H1 (cell line): ENCODE results near the gene ZNF75A. TPM values are rescaled to one million over a fixed set of nuclear protein-coding genes. Genes with fewer than 3 reads are reported as not detected.

ENCODE experiments used
- CTCF ChIA-PET: fragments of 300-600 bp; sonication (Branson Sonifier 250); formaldehyde crosslinking; loops from one replicate; lab custom pipeline; 2021; ENCODE audit not compliant: partially characterized antibody; lab: Charles Lee
- POLR2A ChIA-PET: fragments of 300-600 bp; sonication (Branson Sonifier 250); formaldehyde crosslinking; loops from one replicate; lab custom pipeline; 2021; ENCODE audit warnings: inconsistent platforms; ENCODE audit not compliant: partially characterized antibody; lab: Charles Lee
- DNase-seq, 2 experiments: peaks; one replicate each; pipeline versions ENCODE4 v3.0.0 to v3.0.0-alpha.2; 2010 to 2022; ENCODE audit warnings: low spot score in 2 of 2, low read depth in 1 of 2, mixed read lengths in 1 of 2
- FAIRE-seq: peaks from 2 replicates; lab custom pipeline; 2011; peaks lifted over from hg19 to GRCh38; lab: Jason Lieb, UNC
- H2AFZ ChIP-seq: 2 replicates; pipeline ENCODE4 v1.8.1; 2012; ENCODE audit warnings: low read length, inconsistent platforms
- H2AK5ac ChIP-seq: 2 replicates; pipeline ENCODE4 v1.6.1; 2013; ENCODE audit warnings: low read depth, low read length
- H2BK120ac ChIP-seq: replicated peaks from 2 replicates; pipeline ENCODE3; 2013; ENCODE audit warnings: low read depth, low read length, inconsistent platforms
- H2BK12ac ChIP-seq: 2 replicates; pipeline ENCODE4 v1.6.1; 2013; ENCODE audit warnings: low read depth, low read length
- H2BK15ac ChIP-seq: 2 replicates; pipeline ENCODE4 v1.6.1; 2013; ENCODE audit warnings: low read length
- H2BK20ac ChIP-seq: 2 replicates; pipeline ENCODE4 v1.6.1; 2013; ENCODE audit warnings: low read length
- H2BK5ac ChIP-seq: 2 replicates; pipeline ENCODE4 v1.6.1; 2013; ENCODE audit warnings: low read depth, low read length
- H3K14ac ChIP-seq: 2 replicates; pipeline ENCODE4 v1.6.1; 2013; ENCODE audit warnings: inconsistent platforms; ENCODE audit not compliant: insufficient read length
- H3K18ac ChIP-seq: 2 replicates; pipeline ENCODE4 v1.6.1; 2013; ENCODE audit warnings: low read length; ENCODE audit errors: extremely low read depth
- H3K23ac ChIP-seq: 2 replicates; pipeline ENCODE4 v1.6.1; 2013; ENCODE audit warnings: inconsistent platforms; ENCODE audit not compliant: insufficient read length
- H3K23me2 ChIP-seq: 2 replicates; pipeline ENCODE4 v1.6.1; 2013; ENCODE audit warnings: low read depth, low read length
- H3K27ac ChIP-seq: 2 replicates; pipeline ENCODE4 v1.6.1; 2011; ENCODE audit warnings: low read depth, low read length, inconsistent platforms
- H3K27me3 ChIP-seq, 4 experiments: replicated peaks in 1 of 4; 1 replicate in 1 of 4; 2 replicates in 3 of 4; pipeline versions ENCODE4 v1.6.1 to v1.8.1; 2011 to 2013; ENCODE audit warnings: low read length in 3 of 4, mild to moderate bottlenecking in 3 of 4, inconsistent platforms in 2 of 4, mixed read lengths in 2 of 4, moderate library complexity in 1 of 4; ENCODE audit not compliant: control insufficient read depth in 3 of 4, insufficient read depth in 3 of 4; ENCODE audit errors: extremely low read depth in 1 of 4
- H3K36me3 ChIP-seq, 4 experiments: 2 replicates each; pipeline versions ENCODE4 v1.6.1 to v1.8.1; 2011 to 2013; ENCODE audit warnings: mild to moderate bottlenecking in 4 of 4, low read length in 3 of 4, moderate library complexity in 2 of 4, control low read depth in 1 of 4, inconsistent platforms in 1 of 4; ENCODE audit not compliant: insufficient read depth in 4 of 4, control insufficient read depth in 2 of 4
- H3K4ac ChIP-seq: replicated peaks from 2 replicates; pipeline ENCODE3; 2013; ENCODE audit warnings: low read length, low read depth, mixed read lengths, inconsistent platforms; ENCODE audit not compliant: insufficient read length
- H3K4me1 ChIP-seq, 4 experiments: replicated peaks in 1 of 4; 1 replicate in 1 of 4; 2 replicates in 3 of 4; pipeline versions ENCODE4 v1.6.1 to v1.8.1; 2011 to 2013; ENCODE audit warnings: low read length in 3 of 4, inconsistent platforms in 2 of 4, mixed read lengths in 1 of 4; ENCODE audit not compliant: insufficient read depth in 4 of 4, control insufficient read depth in 3 of 4
- H3K4me2 ChIP-seq, 2 experiments: 2 replicates each; pipeline versions ENCODE4 v1.6.1 to v1.8.1; 2011 to 2013; ENCODE audit warnings: low read depth in 2 of 2, low read length in 2 of 2, control low read depth in 1 of 2, inconsistent platforms in 1 of 2, mild to moderate bottlenecking in 1 of 2; ENCODE audit not compliant: insufficient read depth in 1 of 2
- H3K4me3 ChIP-seq, 4 experiments: fragments of 200-600, 300-600 bp in 1 of 4; sonication (generic), shearing (Covaris generic), sonication (Bioruptor Twin) in 1 of 4; 2 replicates each; pipeline versions ENCODE4 v1.5.1 to v1.8.1; 2011 to 2016; ENCODE audit warnings: low read length in 4 of 4, low read depth in 3 of 4, control low read depth in 2 of 4, inconsistent platforms in 2 of 4, mild to moderate bottlenecking in 2 of 4, mixed read lengths in 1 of 4, moderate library complexity in 1 of 4; ENCODE audit not compliant: insufficient read depth in 2 of 4; ENCODE audit errors: extremely low read depth in 1 of 4
- H3K56ac ChIP-seq: replicated peaks from 2 replicates; pipeline ENCODE3; 2013; ENCODE audit warnings: low read depth, mild to moderate bottlenecking, mixed read lengths, low read length, inconsistent platforms; ENCODE audit not compliant: insufficient read length
- H3K79me1 ChIP-seq: 2 replicates; pipeline ENCODE4 v1.6.1; 2013; ENCODE audit warnings: low read depth, low read length, control low read depth
- H3K79me2 ChIP-seq, 2 experiments: 2 replicates each; pipeline versions ENCODE4 v1.6.1 to v1.8.1; 2012 to 2013; ENCODE audit warnings: low read length in 2 of 2, mild to moderate bottlenecking in 2 of 2, inconsistent platforms in 1 of 2; ENCODE audit not compliant: insufficient read depth in 2 of 2, control insufficient read depth in 1 of 2
- H3K9ac ChIP-seq, 4 experiments: replicated peaks in 1 of 4; 1 replicate in 1 of 4; 2 replicates in 3 of 4; pipeline versions ENCODE4 v1.6.1 to v1.8.1; 2011 to 2013; ENCODE audit warnings: low read depth in 3 of 4, low read length in 3 of 4, control low read depth in 2 of 4, mild to moderate bottlenecking in 2 of 4, moderate library complexity in 2 of 4, inconsistent platforms in 1 of 4; ENCODE audit errors: extremely low read depth in 1 of 4
- H3K9me3 ChIP-seq, 2 experiments: 2 replicates each; pipeline versions ENCODE4 v1.6.1 to v1.8.1; 2012 to 2013; ENCODE audit warnings: mild to moderate bottlenecking in 2 of 2, moderate library complexity in 2 of 2, control low read depth in 1 of 2, inconsistent platforms in 1 of 2, low read depth in 1 of 2, low read length in 1 of 2, mixed read lengths in 1 of 2; ENCODE audit not compliant: insufficient read depth in 2 of 2
- H4K20me1 ChIP-seq, 2 experiments: replicated peaks in 1 of 2; 2 replicates each; pipeline versions ENCODE3 to v1.8.1; 2011 to 2013; ENCODE audit warnings: inconsistent platforms in 2 of 2, low read length in 2 of 2, mild to moderate bottlenecking in 1 of 2; ENCODE audit not compliant: insufficient read depth in 2 of 2, control insufficient read depth in 1 of 2
- H4K5ac ChIP-seq: 2 replicates; pipeline ENCODE4 v1.6.1; 2013; ENCODE audit warnings: low read length, low read depth, mixed read lengths, inconsistent platforms; ENCODE audit not compliant: insufficient read length
- H4K8ac ChIP-seq: 2 replicates; pipeline ENCODE4 v1.8.0; 2013; ENCODE audit warnings: mild to moderate bottlenecking, moderate library complexity, low read length, inconsistent platforms; ENCODE audit not compliant: insufficient read depth; ENCODE audit errors: extremely low read depth
- H4K91ac ChIP-seq: replicated peaks from 2 replicates; pipeline ENCODE3; 2013; ENCODE audit warnings: low read length, mixed read lengths, inconsistent platforms; ENCODE audit not compliant: insufficient read length
- CBX8 ChIP-seq: fragments of 300-800, 300-1000 bp; sonication (generic); IDR thresholded peaks from 2 replicates; pipeline ENCODE4 v1.7.1; 2016; ENCODE audit warnings: low read depth, low read length, borderline replicate concordance
- KDM4A ChIP-seq: IDR thresholded peaks from one replicate; pipeline ENCODE4 v1.7.1; 2012; ENCODE audit warnings: low read depth, mild to moderate bottlenecking, moderate library complexity, low read length, inconsistent platforms; ENCODE audit not compliant: severe bottlenecking
- SIRT6 ChIP-seq: IDR thresholded peaks from one replicate; pipeline ENCODE4 v1.7.1; 2012; ENCODE audit warnings: low read length, inconsistent platforms
- SP4 ChIP-seq: IDR thresholded peaks from 2 replicates; pipeline ENCODE4 v1.6.1; 2012; ENCODE audit warnings: low read length, inconsistent platforms
- TAF1 ChIP-seq: IDR thresholded peaks from 2 replicates; pipeline ENCODE4 v1.6.1; 2011; ENCODE audit warnings: mild to moderate bottlenecking, low read depth, low read length
- TAF7 ChIP-seq: optimal IDR thresholded peaks from 2 replicates; pipeline ENCODE3; 2011; ENCODE audit warnings: low read depth, mild to moderate bottlenecking, inconsistent platforms, low read length, moderate library complexity, borderline replicate concordance
- TEAD4 ChIP-seq: IDR thresholded peaks from 2 replicates; pipeline ENCODE4 v1.6.1; 2012; ENCODE audit warnings: low read depth, low read length, inconsistent platforms, mixed read lengths
- WGBS, 2 experiments: shearing (Covaris generic) in 1 of 2; methylation state at CpG; one replicate each; pipeline versions ENCODE4 v1.1.6 to v1.1.7; 2013 to 2015; ENCODE audit warnings: low lambda C conversion rate in 2 of 2, mixed read lengths in 2 of 2, inconsistent platforms in 1 of 2, low coverage in 1 of 2, missing lambda C conversion rate in 1 of 2; ENCODE audit not compliant: insufficient replicate concordance in 2 of 2, insufficient coverage in 1 of 2, insufficient read length in 1 of 2; ENCODE audit errors: extremely low coverage in 1 of 2, missing lambda C conversion rate in 1 of 2; 5-methylcytosine and 5-hydroxymethylcytosine counted together
- polyA plus RNA-seq, 7 experiments: library from polyadenylated mRNA; depleted of rRNA in 3 of 7; stranded (reverse) in 5 of 7; unstranded in 2 of 7; fragments of >200 nt in 5 of 7; fragments of 200-250 nt in 2 of 7; gene quantifications; 1 replicate in 5 of 7; 2 replicates in 1 of 7; 4 replicates in 1 of 7; pipeline versions ENCODE4 v1.2.1 to v1.2.3, GENCODE V29; 2011 to 2013; ENCODE audit warnings: missing spikeins in 2 of 7, mixed read lengths in 2 of 7
- total RNA-seq: library from RNA; stranded (reverse); fragmentation: NEBNext Ultra II Directional; extraction: Animal tissue kit (Norgen Biotek cat#: 25700); gene quantifications from 2 replicates; pipeline ENCODE4 v1.2.1, GENCODE V29; 2021

ZNF75A gene
- total and polyA plus RNA-seq, 2 of the 8 experiments (the other 6 are each of a cell fraction or from before 2014, with no cell fraction given) = 9.3 to 30.0 TPM

DNA sequence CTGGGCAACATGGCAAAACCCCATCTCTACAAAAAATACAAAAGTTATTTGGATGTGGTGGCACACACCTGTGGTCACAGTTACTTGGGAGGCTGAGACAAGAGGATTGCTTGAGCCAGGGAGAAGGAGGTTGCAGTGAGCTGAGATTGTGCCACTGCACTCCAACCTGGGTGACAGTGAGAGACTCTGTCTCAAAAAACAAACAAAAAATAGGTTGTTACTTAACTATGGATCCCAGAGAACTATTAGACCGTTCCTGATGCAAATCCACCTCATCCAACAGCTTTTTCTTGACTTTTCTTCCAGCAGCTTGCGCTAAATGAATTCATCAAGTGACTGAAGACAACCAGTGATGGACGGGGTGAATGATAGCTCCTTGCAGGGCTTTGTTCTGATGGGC is 50.3 kb downstream of the ZNF75A start, which contains the start of gene OR2C1:
Gene OR2C1 (plus strand): TSS at position 301 of the 400 bp plus-strand sequence. CDS start 52 bp downstream, at position 353.
- Histone ChIP-seq H2BK20ac (no peak within 1 kb of the TSS), H3K23me2 (no peaks in the 10 kb centered on the region), H4K8ac (no peak within 1 kb of the TSS), H2AK5ac (no peak within 1 kb of the TSS), H2BK5ac (no peak within 1 kb of the TSS), H3K4ac (no peak within 1 kb of the TSS), H3K18ac (no peak within 1 kb of the TSS), H3K9me3 (peaks cover 32 to 42% of the 10 kb centered on the region in 2 experiments), H2BK120ac (no peak within 1 kb of the TSS), H3K79me1 (no peaks in the 10 kb centered on the region), H3K4me1 (no peaks in the 10 kb centered on the region), H3K27ac (no peak within 1 kb of the TSS), H2AFZ (no peak within 1 kb of the TSS), H4K5ac (no peak within 1 kb of the TSS), H2BK12ac (no peak within 1 kb of the TSS), H3K9ac (no peak within 1 kb of the TSS), H3K79me2 (no peaks in the 10 kb centered on the region), H3K4me2 (no peak within 1 kb of the TSS), H4K20me1 (no peaks in the 10 kb centered on the region), H4K91ac (no peak within 1 kb of the TSS), H3K36me3 (no peaks in the 10 kb centered on the region), H3K4me3 (no peak within 1 kb of the TSS)
- FAIRE-seq (no peak), DNase-seq (no peak)
- 66% methylated on average over 3 of the region's 3 CpGs; no CpG with 5 or more reads in 1 of the 2 experiments for WGBS, 2 experiments
- POLR2A ChIA-PET = no interaction called here
- TF ChIP-seq TAF7 = no peak
- no peak for TF ChIP-seq SIRT6
- TF ChIP-seq TEAD4 = no peak
- TF ChIP-seq KDM4A = no peak
- no peak for TF ChIP-seq TAF1
- TF ChIP-seq CBX8 = no peak
- TF ChIP-seq SP4 = no peak
- TF ChIP-seq, all 59 proteins: peak for 0
- H3K23ac ChIP-seq = no peak within 1 kb of the TSS
- CTCF ChIA-PET = interaction anchor here (0.7 to 1.0 kb wide), 2 partner anchors 10 to 88 kb away, joined by 3 read pairs; no protein-coding TSS in a partner anchor
- no peak within 1 kb of the TSS for H3K14ac ChIP-seq
- H2BK15ac ChIP-seq = no peak within 1 kb of the TSS
- H3K56ac ChIP-seq = no peak within 1 kb of the TSS
- H3K27me3 ChIP-seq = peaks cover 0 to 2% (median 0%) of the 10 kb centered on the region in 4 experiments; a peak in 1 of 7 replicates
